ENCODE data around the gene SLC6A16.
"Not testable (repeated sequence)": the region's sequence is repeated elsewhere in the genome, so short reads cannot be mapped to it uniquely, and the experiment has no call there.

Gene SLC6A16

GRCh38 chr19:49328741-49329140 lies 3.8 kb upstream of the SLC6A16 start:
- DNase-seq: no peak

GRCh38 chr19:49327878-49328544 lies 3.0 kb upstream of the SLC6A16 start:
- peak; percentile 20 for DNase-seq

- no peak for DNase-seq
Observed at GRCh38 chr19:49326165-49326704, 1.2 kb upstream of the SLC6A16 start.

DNA sequence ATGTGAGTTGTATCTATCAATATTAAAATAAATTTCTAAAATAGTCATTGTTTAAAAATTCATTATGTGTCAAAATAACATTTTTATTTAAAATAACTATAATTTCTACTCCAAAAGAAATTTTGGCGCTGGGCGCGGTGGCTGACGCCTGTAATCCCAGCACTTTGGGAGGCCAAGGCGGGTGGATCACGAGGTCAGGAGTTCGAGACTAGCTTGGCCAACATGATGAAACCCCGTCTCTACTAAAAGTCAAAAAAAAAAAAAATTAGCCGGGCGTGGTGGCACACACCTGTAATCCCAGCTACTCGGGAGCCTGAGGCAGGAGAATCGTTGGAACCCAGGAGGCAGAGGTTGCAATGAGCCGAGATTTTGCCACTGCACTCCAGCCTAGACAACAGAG lies 765 bp upstream of the SLC6A16 start:
- DNase-seq: not testable (repeated sequence)

- DNase-seq: no peak
Observed at GRCh38 chr19:49318296-49318695, 6.7 kb downstream of the SLC6A16 start.

DNA sequence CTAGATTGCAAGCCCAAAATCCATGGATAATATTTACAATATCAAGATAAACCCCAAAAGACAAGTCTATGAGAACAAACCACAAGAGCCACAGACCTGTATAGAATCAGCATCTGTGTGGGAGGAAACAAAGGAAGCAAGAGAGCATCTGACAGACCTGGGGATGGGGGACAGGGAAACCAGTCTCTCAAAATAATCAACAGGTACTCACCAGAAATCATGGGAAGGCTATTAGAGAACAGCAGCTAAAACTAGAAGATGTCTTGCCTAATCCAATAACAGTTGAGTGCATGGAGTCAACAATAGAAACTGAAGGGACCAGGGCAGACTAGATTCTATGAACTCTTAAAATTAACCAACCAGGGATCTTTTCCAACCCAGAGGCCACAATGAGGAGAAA lies 8.7 kb downstream of the SLC6A16 start:
- no peak for DNase-seq

DNA sequence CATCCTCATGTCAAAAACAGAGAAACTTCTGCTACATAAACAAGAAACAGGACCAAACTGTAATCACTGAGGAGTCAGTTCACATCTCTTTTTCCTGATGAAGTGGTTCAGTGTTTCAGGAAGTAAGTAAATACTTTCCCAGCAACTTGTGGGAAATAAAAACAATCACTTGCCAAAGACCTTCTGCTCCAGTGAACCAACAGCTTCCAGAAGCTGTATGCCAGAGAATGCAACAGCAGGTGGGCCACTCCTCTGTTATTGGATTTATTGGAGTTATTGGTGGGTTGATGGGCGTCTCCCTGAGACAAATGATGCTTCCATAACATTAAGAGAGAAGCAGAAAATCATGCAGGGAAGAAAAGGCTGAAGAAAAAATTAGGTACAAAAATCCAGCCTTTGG lies 9.9 kb downstream of the SLC6A16 start:
- no peak for DNase-seq

DNA sequence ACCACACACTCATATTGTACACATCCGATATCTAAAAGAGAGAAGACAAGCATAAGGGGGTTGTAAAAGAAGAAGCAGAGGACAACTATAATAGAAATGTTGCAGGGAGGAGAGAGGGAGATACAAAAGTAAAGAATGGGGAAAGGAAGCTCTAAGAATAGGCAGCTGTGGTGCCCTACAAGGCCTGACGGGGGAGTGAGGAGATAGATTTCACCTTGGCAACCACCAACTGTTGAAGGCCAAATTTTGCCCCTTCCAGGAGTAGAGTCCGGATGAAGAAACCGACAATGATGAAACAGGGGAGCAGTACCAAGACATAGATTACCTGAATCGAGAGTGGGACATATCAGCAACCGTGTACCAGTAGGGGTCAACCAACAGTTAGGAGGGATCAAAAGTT lies 15.9 kb downstream of the SLC6A16 start:
- no peak for DNase-seq

DNA sequence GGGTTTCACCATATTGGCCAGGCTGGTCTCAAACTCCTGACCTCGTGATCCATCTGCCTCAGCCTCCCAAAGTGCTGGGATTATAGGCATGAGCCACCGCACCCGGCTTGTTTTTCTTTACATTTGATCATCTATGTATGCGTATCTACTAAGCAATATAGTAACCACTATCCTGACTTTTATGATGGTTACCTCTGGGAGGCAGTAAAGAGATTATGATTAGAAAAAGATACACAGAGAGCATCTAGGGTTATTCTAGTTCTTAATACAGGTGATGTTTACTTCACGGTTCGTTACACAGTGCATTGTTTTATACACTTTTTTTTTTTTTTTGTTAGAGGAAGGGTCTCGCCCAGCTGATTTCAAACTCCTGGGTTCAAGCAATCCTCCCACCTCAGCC lies 18.3 kb downstream of the SLC6A16 start:
- not testable (repeated sequence) for DNase-seq

DNA sequence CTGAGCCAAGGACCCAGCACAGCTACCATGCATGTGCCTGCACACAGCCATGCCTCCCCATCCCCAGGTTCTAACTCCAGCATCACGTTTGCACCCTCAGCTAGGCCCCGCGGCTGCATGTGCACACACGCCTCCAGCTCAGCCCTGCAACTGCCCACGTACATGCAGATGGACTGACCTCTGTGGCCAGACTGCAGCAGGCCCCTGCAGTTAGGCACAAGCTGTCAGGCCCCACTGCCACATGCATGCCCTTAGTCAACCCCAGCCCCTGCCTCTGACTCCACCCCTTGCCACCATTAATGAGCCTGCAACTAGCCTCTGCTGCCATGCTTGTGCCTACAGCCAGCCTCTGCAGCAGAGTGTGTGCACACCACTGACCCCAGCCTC lies 23.1 kb downstream of the SLC6A16 start:
- no peak for DNase-seq

- DNase-seq: peak; percentile 83
Observed at GRCh38 chr19:49301165-49301865, 23.7 kb downstream of the SLC6A16 start.

- not testable (repeated sequence) for DNase-seq
Observed at GRCh38 chr19:49298653-49299052, 26.3 kb downstream of the SLC6A16 start.

DNA sequence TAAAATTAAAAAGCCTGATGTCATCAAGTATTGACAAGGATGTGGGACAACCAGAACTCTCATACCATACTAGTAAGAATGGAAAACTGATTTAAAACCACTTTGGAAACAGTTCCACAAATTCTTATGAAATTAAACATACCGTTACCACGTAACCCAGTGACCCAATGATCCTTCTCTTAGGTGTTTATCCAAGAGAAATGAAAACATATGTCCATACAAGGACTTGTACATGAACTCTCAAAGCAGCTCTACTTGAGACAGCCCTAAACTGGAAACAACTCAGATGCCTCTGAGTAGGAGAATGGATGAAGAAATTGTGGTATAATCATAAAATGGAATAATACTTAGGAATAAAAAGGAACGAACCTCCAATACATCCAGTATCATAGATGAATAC lies 27.6 kb downstream of the SLC6A16 start:
- DNase-seq: no peak

GRCh38 chr19:49295208-49295880 lies 29.6 kb downstream of the SLC6A16 start:
- no peak for DNase-seq

DNA sequence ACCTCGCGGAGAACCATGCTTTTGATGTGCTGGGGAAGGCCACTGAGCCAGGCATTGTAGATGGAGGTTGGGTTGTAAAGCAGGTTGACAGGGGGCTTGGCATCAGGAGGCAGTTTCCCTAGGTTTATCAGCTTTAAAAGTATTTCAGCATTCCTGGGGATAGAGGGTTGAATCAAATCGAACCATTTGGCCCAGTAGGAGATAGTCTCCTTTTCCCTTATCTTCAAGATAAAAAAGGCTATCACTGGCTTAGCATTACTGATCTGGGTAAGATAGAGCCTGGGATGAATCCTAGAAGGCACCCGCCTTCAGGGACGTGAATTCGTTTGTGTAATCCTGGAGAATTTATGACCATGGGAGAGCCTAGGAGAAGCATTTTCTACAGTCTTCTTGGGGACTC lies 30.6 kb downstream of the SLC6A16 start:
- DNase-seq: no peak

DNA sequence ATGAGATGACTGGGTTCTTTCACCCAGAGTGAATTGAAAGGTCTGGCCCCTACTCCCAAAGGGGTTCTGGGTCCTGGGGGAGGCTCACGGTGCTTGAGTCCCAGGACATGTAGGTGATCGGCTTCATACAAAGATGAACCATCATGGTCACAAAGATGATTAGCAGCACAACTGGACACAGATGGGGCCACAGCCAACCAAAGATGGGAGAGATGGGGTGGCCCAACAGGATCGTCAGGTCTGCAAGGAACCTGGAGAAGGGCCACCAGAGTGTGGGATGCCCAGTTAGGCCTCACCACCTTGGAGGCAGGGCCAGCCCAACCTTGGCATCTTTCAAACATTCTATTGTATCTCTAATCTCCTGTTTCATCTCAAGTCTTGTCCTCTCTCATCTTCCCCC lies 34.5 kb downstream of the SLC6A16 start:
- DNase-seq: no peak

DNA sequence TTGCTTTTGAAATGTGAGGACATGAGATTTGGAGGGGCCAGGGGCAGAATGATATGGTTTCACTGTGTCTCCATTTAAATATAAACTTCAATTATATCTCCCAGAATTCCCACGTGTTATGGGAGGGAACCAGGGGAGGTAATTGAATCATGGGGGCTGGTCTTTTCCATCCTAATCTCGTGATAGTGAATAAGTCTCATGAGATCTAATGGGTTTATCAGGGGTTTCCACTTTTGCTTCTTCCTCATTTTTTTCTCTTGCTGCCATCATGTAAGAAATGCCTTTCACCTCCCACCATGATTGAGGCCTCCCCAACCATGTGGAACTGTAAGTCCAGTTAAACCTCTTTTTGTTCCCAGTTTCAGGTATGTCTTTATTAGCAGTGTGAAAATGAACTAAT lies 35.7 kb downstream of the SLC6A16 start:
- not testable (repeated sequence) for DNase-seq

DNA sequence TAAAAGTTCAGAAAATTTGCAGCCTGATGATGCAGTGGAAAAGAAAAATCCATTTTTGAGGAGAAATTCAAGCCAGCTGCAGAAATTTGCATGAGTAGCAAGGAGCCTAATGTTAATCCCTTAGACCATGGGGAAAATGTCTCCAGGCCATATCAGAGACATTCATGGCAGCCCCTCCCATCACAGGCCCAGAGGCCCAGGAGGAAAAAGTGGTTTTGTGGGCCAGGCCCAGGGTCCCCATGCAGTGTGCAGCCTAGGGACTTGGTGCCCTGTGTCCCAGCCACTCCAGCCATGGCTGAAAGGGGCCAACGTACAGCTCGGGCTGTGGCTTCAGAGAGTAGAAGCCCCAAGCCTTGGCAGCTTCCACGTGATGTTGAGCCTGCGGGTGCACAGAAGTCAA lies 36.8 kb downstream of the SLC6A16 start:
- not testable (repeated sequence) for DNase-seq

GRCh38 chr19:49287141-49287770 lies 37.7 kb downstream of the SLC6A16 start:
- no peak for DNase-seq

GRCh38 chr19:49282184-49282583 lies 42.8 kb downstream of the SLC6A16 start:
- DNase-seq: no peak

GRCh38 chr19:49272204-49272603 lies 52.8 kb downstream of the SLC6A16 start:
- DNase-seq: no peak

GRCh38 chr19:49271080-49271753 lies 53.8 kb downstream of the SLC6A16 start:
- no peak for DNase-seq

GRCh38 chr19:49266409-49266808 lies 58.6 kb downstream of the SLC6A16 start:
- DNase-seq: peak; percentile 25
